ENCODE data around the gene CLIC3.

Gene CLIC3

GRCh38 chr9:137021568-137021978, 25.2 kb upstream of the CLIC3 start:
- H3K36me3 ChIP-seq (replicated peaks), result peaks cover 10% of the 10 kb centered on the region
- in situ Hi-C loops (cut with HindIII; ENCODE audit: low pct_ligation_motif_present, low sequenced_read_pairs), result no loop called here
- H3K27ac ChIP-seq, result no peak overlapping the region
- TF ChIP-seq, protein P1, sequence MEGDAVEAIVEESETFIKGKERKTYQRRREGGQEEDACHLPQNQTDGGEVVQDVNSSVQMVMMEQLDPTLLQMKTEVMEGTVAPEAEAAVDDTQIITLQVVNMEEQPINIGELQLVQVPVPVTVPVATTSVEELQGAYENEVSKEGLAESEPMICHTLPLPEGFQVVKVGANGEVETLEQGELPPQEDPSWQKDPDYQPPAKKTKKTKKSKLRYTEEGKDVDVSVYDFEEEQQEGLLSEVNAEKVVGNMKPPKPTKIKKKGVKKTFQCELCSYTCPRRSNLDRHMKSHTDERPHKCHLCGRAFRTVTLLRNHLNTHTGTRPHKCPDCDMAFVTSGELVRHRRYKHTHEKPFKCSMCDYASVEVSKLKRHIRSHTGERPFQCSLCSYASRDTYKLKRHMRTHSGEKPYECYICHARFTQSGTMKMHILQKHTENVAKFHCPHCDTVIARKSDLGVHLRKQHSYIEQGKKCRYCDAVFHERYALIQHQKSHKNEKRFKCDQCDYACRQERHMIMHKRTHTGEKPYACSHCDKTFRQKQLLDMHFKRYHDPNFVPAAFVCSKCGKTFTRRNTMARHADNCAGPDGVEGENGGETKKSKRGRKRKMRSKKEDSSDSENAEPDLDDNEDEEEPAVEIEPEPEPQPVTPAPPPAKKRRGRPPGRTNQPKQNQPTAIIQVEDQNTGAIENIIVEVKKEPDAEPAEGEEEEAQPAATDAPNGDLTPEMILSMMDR (IDR thresholded peaks at IDR 0.05; ENCODE audit: low read depth, low read length, missing control alignments), result no peak
- no peak for DNase-seq
- H3K27me3 ChIP-seq (replicated peaks), result no peaks in the 10 kb centered on the region
- H3K4me3 ChIP-seq (ENCODE audit: low read depth, low read length), result no peak overlapping the region

- DNase-seq, result no peak
- no peaks in the 10 kb centered on the region for H3K27me3 ChIP-seq (replicated peaks)
- no peak overlapping the region for H3K4me3 ChIP-seq (ENCODE audit: low read depth, low read length)
- in situ Hi-C loops (cut with HindIII; ENCODE audit: low pct_ligation_motif_present, low sequenced_read_pairs), result no loop called here
- H3K36me3 ChIP-seq (replicated peaks), result peaks cover 14% of the 10 kb centered on the region
- H3K27ac ChIP-seq, result no peak overlapping the region
- TF ChIP-seq, protein P1 (IDR thresholded peaks at IDR 0.05; ENCODE audit: low read depth, low read length, missing control alignments), result no peak
Measured at GRCh38 chr9:137020771-137021567, 24.6 kb upstream of the CLIC3 start.

DNA sequence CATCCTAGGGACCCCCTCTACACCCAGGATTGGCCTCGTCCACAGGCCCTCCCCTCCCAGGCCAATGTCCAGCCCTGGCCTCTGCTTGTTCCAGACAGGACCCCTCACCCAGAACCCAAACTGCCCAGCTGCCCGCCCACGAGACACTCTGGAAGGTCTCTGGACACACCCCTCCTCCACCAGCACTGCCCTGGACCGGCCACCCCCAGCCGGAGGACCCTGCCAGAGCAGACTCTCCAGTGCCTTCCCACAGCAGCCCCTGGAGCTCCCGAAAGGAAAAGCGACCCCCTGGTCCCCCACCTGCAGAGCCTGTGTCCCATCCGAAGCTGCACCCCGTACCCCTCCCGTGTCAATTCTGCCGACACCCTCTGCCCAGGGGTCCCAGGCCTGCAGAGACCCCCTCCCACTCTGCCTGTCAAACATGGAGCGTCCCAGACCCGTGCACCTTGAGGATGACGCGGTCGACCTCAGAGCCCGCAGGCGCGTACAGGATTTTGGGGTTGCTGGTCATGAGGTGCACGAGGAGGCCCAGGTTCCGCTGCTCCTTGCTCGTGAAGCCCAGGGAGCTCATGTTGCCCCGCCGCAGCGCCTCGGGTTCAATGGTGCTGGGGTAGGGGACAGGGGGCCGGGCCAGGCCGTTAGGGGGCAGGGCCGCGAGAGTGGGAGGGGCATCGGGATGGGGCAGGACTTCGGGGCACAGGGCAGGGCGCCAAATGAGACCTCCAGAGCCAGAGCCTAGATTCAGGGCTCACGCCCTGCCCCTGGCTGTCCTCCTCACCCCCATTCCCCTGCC, 23.7 kb upstream of the CLIC3 start:
- Histone ChIP-seq H3K4me3 (ENCODE audit: low read depth, low read length) (no peak overlapping the region), H3K27me3 (replicated peaks) (no peaks in the 10 kb centered on the region), H3K27ac (no peak overlapping the region), H3K36me3 (replicated peaks) (peaks cover 20% of the 10 kb centered on the region)
- TF ChIP-seq, protein P1 (IDR thresholded peaks at IDR 0.05; ENCODE audit: low read depth, low read length, missing control alignments), result no peak
- no peak for DNase-seq
- in situ Hi-C loops (cut with HindIII; ENCODE audit: low pct_ligation_motif_present, low sequenced_read_pairs), result no loop called here

- TF ChIP-seq, protein P1 (IDR thresholded peaks at IDR 0.05; ENCODE audit: low read depth, low read length, missing control alignments), result no peak
- peaks cover 22% of the 10 kb centered on the region for H3K36me3 ChIP-seq (replicated peaks)
- in situ Hi-C loops (cut with HindIII; ENCODE audit: low pct_ligation_motif_present, low sequenced_read_pairs), result no loop called here
- H3K4me3 ChIP-seq (ENCODE audit: low read depth, low read length), result no peak overlapping the region
- no peak overlapping the region for H3K27ac ChIP-seq
- H3K27me3 ChIP-seq (replicated peaks), result no peaks in the 10 kb centered on the region
- no peak for DNase-seq
Measured at GRCh38 chr9:137018761-137019559, 22.6 kb upstream of the CLIC3 start.

DNA sequence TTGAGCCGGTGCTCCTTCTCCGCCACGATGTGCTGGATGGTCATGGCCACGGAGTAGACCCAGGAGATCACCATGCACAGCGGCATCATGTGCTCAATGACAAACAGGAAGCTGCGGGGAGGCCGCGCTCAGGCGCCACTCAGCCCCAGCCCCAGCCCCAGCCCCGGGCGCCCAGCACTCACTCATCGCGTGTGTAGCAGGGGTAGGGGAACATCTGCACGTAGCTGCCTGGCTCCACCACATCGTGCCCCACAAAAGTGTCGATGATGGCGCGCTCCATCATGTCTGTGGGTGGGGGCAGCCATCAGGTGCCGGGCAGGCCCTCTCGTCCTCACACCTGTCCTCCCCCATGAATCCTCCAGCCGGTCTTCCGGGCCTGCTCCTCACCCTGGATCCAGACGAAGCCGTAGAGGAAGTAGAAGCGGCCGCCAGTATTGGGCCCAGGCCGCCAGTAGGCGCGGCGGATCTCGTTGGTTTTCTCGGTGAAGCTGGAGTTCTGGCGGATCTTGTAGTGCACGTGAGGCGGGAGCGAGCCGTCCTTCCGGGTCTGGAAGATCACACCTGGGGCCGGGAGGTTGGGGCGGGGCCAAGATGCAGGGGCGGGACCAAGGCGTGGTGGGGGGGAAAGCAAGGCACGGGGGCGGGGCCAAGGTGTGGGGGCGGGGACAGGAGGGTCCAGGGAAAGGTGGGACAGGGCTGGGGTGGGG, 21.6 kb upstream of the CLIC3 start:
- no peaks in the 10 kb centered on the region for H3K27me3 ChIP-seq (replicated peaks)
- no peak overlapping the region for H3K27ac ChIP-seq
- TF ChIP-seq, protein P1 (IDR thresholded peaks at IDR 0.05; ENCODE audit: low read depth, low read length, missing control alignments), result no peak
- no peak for DNase-seq
- in situ Hi-C loops (cut with HindIII; ENCODE audit: low pct_ligation_motif_present, low sequenced_read_pairs), result no loop called here
- H3K4me3 ChIP-seq (ENCODE audit: low read depth, low read length), result no peak overlapping the region
- H3K36me3 ChIP-seq (replicated peaks), result peaks cover 22% of the 10 kb centered on the region

Measured in brain microvascular endothelial cell (primary cell).